C4-2B (cell line): ENCODE results near the gene MIF.
"Not testable (repeated sequence)": the region's sequence is repeated elsewhere in the genome, so short reads cannot be mapped to it uniquely, and the experiment has no call there.

ENCODE experiments used
- H3K27ac ChIP-seq: fragments of 450-650 bp; 2 replicates; pipeline ENCODE4 v1.5.1; 2017
- ZFX ChIP-seq: fragments of 450-650 bp; IDR thresholded peaks from 2 replicates; pipeline ENCODE4 v1.6.1; 2017
- TF ChIP-seq, protein P1 (sequence below): fragments of 450-650 bp; conservative IDR thresholded peaks from 2 replicates; pipeline ENCODE4 v1.5.1; 2017; ENCODE audit warnings: mild to moderate bottlenecking

The MIF gene

DNA sequence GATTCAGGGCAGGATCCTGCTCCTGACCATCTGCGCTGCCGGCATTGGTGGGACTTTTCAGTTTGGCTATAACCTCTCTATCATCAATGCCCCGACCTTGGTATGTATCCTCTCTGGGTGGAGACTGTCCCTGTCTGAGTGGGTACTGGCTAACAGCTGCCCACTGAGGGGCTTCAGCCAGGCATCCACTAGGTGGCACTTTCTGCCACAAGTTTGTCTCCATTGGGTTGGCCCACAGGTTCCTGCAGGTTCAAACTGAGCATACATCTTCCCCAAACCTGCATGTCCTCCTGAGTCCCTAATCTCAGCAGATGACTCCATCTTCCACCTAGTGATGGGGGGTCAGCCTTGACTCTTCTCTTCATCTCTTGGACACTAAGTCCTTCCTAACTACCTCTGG, 32.1 kb upstream of the MIF start:
- TF ChIP-seq ZFX: no peak
- TF ChIP-seq, protein P1, sequence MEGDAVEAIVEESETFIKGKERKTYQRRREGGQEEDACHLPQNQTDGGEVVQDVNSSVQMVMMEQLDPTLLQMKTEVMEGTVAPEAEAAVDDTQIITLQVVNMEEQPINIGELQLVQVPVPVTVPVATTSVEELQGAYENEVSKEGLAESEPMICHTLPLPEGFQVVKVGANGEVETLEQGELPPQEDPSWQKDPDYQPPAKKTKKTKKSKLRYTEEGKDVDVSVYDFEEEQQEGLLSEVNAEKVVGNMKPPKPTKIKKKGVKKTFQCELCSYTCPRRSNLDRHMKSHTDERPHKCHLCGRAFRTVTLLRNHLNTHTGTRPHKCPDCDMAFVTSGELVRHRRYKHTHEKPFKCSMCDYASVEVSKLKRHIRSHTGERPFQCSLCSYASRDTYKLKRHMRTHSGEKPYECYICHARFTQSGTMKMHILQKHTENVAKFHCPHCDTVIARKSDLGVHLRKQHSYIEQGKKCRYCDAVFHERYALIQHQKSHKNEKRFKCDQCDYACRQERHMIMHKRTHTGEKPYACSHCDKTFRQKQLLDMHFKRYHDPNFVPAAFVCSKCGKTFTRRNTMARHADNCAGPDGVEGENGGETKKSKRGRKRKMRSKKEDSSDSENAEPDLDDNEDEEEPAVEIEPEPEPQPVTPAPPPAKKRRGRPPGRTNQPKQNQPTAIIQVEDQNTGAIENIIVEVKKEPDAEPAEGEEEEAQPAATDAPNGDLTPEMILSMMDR: no peak; the same call in 1 of the 2 replicates
- H3K27ac ChIP-seq: no peak overlapping the region

DNA sequence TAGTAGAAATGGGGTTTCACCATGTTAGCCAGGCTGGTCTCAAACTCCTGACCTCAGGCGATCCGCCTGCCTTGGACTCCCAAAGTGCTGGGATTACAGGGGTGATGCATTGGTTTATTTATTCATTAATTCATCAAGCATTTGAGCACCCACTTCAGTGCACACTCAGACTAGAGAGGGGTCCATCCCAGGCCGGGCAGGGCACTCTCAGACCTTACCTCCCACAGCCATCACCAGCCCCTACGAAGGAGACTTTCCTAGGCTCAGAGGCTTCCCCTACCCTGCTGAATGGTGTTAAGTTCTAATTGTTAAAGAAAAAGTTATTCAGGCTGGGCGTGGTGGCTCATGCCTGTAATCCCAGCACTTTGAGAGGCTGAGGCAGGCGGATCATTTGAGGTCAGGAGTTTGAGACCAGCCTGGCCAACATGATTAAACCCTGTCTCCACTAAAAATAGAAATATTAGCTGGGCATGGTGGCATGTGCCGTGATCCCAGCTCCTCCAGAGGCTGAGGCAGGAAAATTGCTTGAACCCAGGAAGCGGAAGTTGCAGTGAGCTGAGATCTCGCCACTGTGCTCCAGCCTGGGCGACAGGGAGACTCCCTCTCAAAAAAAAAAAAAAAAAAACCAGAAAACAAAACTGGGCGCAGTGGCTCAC, 29.6 kb upstream of the MIF start:
- H3K27ac ChIP-seq: not testable (repeated sequence)

DNA sequence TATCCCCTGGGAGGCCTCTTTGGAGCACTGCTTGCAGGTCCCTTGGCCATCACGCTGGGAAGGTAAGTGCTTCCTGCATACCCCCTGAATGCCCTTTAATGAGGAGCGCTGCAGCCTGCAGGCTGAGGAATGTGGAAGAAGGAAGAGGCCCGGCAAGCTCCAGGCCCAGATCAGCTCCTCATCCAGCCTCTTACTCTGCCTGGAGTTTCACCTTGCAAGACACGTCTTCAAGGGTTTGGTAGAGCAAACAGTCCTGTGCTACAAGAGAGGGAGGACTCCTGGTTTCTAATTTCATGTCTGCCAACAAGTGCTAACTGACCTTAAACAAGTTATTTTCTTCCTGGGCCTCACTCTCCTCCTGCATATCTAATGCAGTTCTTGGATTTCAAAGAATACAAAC, 25.6 kb upstream of the MIF start:
- TF ChIP-seq, protein P1: no peak
- TF ChIP-seq ZFX: no peak

DNA sequence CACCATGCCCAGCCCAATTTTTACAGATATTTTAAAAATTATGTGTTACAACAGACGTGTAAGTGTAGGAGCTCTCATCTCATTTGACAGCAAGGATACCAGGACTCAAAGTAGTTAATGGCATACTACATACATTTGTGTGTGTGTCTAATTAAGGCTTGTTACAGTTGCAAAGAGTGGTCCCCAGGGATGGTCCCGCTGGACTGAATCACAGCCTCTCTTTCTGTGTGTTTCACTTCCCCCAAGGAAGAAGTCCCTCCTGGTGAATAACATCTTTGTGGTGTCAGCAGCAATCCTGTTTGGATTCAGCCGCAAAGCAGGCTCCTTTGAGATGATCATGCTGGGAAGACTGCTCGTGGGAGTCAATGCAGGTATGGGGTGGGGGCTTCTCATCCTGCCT, 19.3 kb upstream of the MIF start:
- H3K27ac ChIP-seq: no peak overlapping the region
- TF ChIP-seq, protein P1: no peak
- no peak for TF ChIP-seq ZFX

More for the DNA sequence above, 25.6 kb upstream of the MIF start:
- no peak overlapping the region for H3K27ac ChIP-seq

DNA sequence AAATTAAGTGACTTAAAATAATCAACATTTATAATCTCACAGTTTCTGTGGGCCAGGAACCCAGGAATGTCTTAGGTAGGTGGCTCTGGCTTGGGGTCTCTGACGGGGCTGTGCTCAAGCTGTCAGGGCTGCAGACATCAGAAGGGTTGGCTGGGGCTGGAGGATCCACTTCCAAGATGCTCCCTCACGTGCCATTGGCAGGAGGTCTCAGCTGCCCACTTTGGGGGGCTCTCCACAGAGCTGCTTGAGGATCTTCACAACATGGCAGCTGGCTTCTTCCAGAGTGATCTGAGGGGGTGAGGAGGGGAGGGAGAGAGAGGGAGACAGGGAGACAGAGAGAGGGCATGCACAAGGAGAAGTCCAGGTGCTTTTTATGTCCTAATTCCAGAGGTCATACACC, 18.4 kb upstream of the MIF start:
- TF ChIP-seq, protein P1: no peak
- no peak for TF ChIP-seq ZFX
- H3K27ac ChIP-seq: no peak overlapping the region

DNA sequence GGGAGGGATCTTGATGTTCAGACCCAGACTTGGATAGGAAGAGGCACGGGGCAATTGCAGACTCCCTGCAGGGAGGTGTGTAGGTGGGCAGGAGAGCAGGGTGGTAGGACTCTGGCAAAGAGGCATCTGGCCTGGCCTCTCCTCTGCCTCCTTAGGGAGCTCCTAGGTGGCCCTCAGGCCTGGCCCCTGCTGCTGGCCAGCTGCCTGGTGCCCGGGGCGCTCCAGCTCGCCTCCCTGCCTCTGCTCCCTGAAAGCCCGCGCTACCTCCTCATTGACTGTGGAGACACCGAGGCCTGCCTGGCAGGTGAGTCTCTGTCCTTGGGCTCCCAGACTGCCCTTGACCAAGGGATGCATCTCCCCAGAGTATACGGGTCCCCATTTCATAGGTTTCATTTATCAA, 16.6 kb upstream of the MIF start:
- H3K27ac ChIP-seq: no peak overlapping the region
- TF ChIP-seq, protein P1: no peak
- TF ChIP-seq ZFX: no peak

DNA sequence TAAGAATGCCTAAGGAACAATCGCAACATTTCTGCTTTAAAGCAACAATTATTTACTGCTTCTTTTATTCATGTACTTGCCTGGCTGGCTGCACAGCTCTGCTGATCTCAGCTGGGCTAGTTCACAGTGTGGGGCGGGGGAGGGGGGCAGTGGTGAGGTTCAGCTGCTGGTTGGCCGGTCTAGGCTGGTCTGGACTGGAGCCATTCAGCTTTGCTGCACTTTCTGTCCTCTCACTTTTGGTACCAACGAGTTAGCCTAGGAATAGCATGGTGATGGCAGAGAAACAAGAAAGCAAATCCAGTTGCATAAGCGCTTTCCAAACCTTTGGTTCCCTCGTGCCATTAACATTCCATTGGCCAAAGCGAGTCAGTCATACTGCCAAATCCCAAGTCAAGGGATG, 16.0 kb upstream of the MIF start:
- no peak overlapping the region for H3K27ac ChIP-seq
- TF ChIP-seq, protein P1: no peak
- no peak for TF ChIP-seq ZFX

DNA sequence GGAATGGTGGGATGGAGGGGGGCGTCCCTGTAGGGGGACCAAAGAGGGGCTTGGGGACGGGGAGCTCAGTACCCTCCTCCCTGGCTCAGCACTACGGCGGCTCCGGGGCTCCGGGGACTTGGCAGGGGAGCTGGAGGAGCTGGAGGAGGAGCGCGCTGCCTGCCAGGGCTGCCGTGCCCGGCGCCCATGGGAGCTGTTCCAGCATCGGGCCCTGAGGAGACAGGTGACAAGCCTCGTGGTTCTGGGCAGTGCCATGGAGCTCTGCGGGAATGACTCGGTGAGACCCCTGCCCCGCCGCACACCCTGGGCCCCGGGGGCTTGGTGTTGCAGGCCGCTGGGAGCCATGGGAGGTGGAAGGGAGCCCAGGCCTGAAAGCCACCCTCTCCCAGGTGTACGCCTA, 11.8 kb upstream of the MIF start:
- TF ChIP-seq ZFX: no peak
- TF ChIP-seq, protein P1: no peak
- no peak overlapping the region for H3K27ac ChIP-seq
